CD4-positive, alpha-beta T cell treated with Interferon alpha-2 for 1 hour (primary cell): ENCODE data around the gene CARD19.
A peak's percentile ranks its signal among the peaks of the same experiment; 100 is the strongest.
"Not testable (repeated sequence)": the region's sequence is repeated elsewhere in the genome, so short reads cannot be mapped to it uniquely, and the experiment has no call there.

Experiments used
- DNase-seq, 2 donors: peaks; one replicate each; pipeline ENCODE4 v3.0.0-alpha.2; 2020 to 2022

The CARD19 gene

GRCh38 chr9:93089024-93089423, 7.0 kb upstream of the CARD19 start:
- no peak for DNase-seq

GRCh38 chr9:93089481-93089991, 6.5 kb upstream of the CARD19 start:
- no peak for DNase-seq

- no peak for DNase-seq
Observed at GRCh38 chr9:93090091-93090655, 5.8 kb upstream of the CARD19 start.

- no peak for DNase-seq
Observed at GRCh38 chr9:93091056-93091452, 5.0 kb upstream of the CARD19 start.

GRCh38 chr9:93091453-93092081, 4.5 kb upstream of the CARD19 start:
- peak in 1 of 2 donors; percentile 32 for DNase-seq

GRCh38 chr9:93092251-93092991, 3.6 kb upstream of the CARD19 start:
- DNase-seq = no peak

GRCh38 chr9:93093127-93093876, 2.7 kb upstream of the CARD19 start:
- no peak for DNase-seq

- DNase-seq = no peak
Observed at GRCh38 chr9:93093877-93094657, 1.9 kb upstream of the CARD19 start.

- DNase-seq = peak in 1 of 2 donors; percentile 55
Observed at GRCh38 chr9:93094658-93095204, 1.3 kb upstream of the CARD19 start.

GRCh38 chr9:93095205-93096130, 549 bp upstream of the CARD19 start:
- DNase-seq = peak; percentile 100

- no peak for DNase-seq
Observed at GRCh38 chr9:93096811-93097382, 880 bp downstream of the CARD19 start.

- no peak for DNase-seq
Observed at GRCh38 chr9:93097511-93098201, 1.6 kb downstream of the CARD19 start.

GRCh38 chr9:93098236-93098946, 2.4 kb downstream of the CARD19 start:
- peak; percentile 52 to 80 for DNase-seq

- no peak for DNase-seq
Observed at GRCh38 chr9:93099551-93100275, 3.7 kb downstream of the CARD19 start.

- no peak for DNase-seq
Observed at GRCh38 chr9:93100276-93100636, 4.2 kb downstream of the CARD19 start.

- DNase-seq = not testable (repeated sequence)
Observed at GRCh38 chr9:93101086-93101485, 5.1 kb downstream of the CARD19 start.

- no peak for DNase-seq
Observed at GRCh38 chr9:93105620-93106019, 9.6 kb downstream of the CARD19 start.

GRCh38 chr9:93107151-93107824, 11.3 kb downstream of the CARD19 start:
- DNase-seq = no peak
